H9 (cell line): Measurements from ENCODE around the gene DLG2. TPM values are rescaled to one million over a fixed set of nuclear protein-coding genes. Genes with fewer than 3 reads are reported as not detected.

Source experiments
- DNase-seq: peaks from one replicate; pipeline ENCODE4 v3.0.0-alpha.2; 2017
- H2AFZ ChIP-seq: one replicate; pipeline ENCODE4 v1.6.1; 2013; ENCODE audit warnings: mild to moderate bottlenecking, low read length, control low read depth, moderate library complexity
- H2AK5ac ChIP-seq: 2 replicates; pipeline ENCODE4 v1.6.1; 2013; ENCODE audit warnings: low read length, control low read depth, mixed read lengths; ENCODE audit not compliant: insufficient read length
- H2BK120ac ChIP-seq: one replicate; pipeline ENCODE4 v1.6.1; 2013; ENCODE audit warnings: low read depth, mild to moderate bottlenecking, low read length, control low read depth, inconsistent platforms; ENCODE audit not compliant: poor library complexity, severe bottlenecking
- H2BK12ac ChIP-seq: 2 replicates; pipeline ENCODE4 v1.6.1; 2013; ENCODE audit warnings: low read length, control low read depth, mixed read lengths, low read depth; ENCODE audit not compliant: insufficient read length
- H2BK15ac ChIP-seq: 2 replicates; pipeline ENCODE4 v1.6.1; 2013; ENCODE audit warnings: low read depth, low read length, control low read depth
- H2BK20ac ChIP-seq: one replicate; pipeline ENCODE4 v1.6.1; 2013; ENCODE audit warnings: low read depth, mild to moderate bottlenecking, low read length, control low read depth, inconsistent platforms; ENCODE audit not compliant: poor library complexity, severe bottlenecking
- H2BK5ac ChIP-seq: 2 replicates; pipeline ENCODE4 v1.6.1; 2013; ENCODE audit warnings: low read length, control low read depth, mixed read lengths; ENCODE audit not compliant: insufficient read length
- H3K14ac ChIP-seq: 2 replicates; pipeline ENCODE4 v1.6.1; 2013; ENCODE audit warnings: low read length, control low read depth; ENCODE audit not compliant: insufficient read depth
- H3K18ac ChIP-seq: 2 replicates; pipeline ENCODE4 v1.6.1; 2013; ENCODE audit warnings: low read depth, mild to moderate bottlenecking, mixed read lengths, low read length, control low read depth; ENCODE audit not compliant: insufficient read length
- H3K23ac ChIP-seq: 2 replicates; pipeline ENCODE4 v1.6.1; 2013; ENCODE audit warnings: low read length, control low read depth, mixed read lengths, low read depth; ENCODE audit not compliant: insufficient read length
- H3K23me2 ChIP-seq: 2 replicates; pipeline ENCODE4 v1.6.1; 2013; ENCODE audit warnings: low read depth, mild to moderate bottlenecking, mixed read lengths, low read length, control low read depth; ENCODE audit not compliant: insufficient read length, poor library complexity, severe bottlenecking
- H3K27ac ChIP-seq: 2 replicates; pipeline ENCODE4 v1.5.1; 2013; ENCODE audit warnings: low read length, control low read depth, mixed read lengths, low read depth; ENCODE audit not compliant: insufficient read length
- H3K27me3 ChIP-seq: 2 replicates; pipeline ENCODE4 v1.6.1; 2013; ENCODE audit warnings: low read length, control low read depth, inconsistent platforms; ENCODE audit not compliant: insufficient read depth
- H3K4ac ChIP-seq: 2 replicates; pipeline ENCODE4 v1.6.1; 2013; ENCODE audit warnings: low read depth, mild to moderate bottlenecking, control low read depth, inconsistent platforms, low read length, moderate library complexity
- H3K4me1 ChIP-seq: 2 replicates; pipeline ENCODE4 v1.6.1; 2013; ENCODE audit warnings: low read length, control low read depth, inconsistent platforms; ENCODE audit not compliant: insufficient read depth
- H3K4me2 ChIP-seq: 2 replicates; pipeline ENCODE4 v1.6.1; 2013; ENCODE audit warnings: low read length, control low read depth, mixed read lengths; ENCODE audit not compliant: insufficient read length, insufficient read depth
- H3K56ac ChIP-seq: 2 replicates; pipeline ENCODE4 v1.6.1; 2013; ENCODE audit warnings: low read depth, mild to moderate bottlenecking, mixed read lengths, low read length, control low read depth; ENCODE audit not compliant: insufficient read length
- H3K79me1 ChIP-seq: 2 replicates; pipeline ENCODE4 v1.6.1; 2013; ENCODE audit warnings: low read depth, mild to moderate bottlenecking, moderate library complexity, low read length, control low read depth, inconsistent platforms; ENCODE audit not compliant: insufficient read depth, poor library complexity, severe bottlenecking
- H3K79me2 ChIP-seq: 2 replicates; pipeline ENCODE4 v1.6.1; 2013; ENCODE audit warnings: low read length, control low read depth, inconsistent platforms; ENCODE audit not compliant: insufficient read depth
- H3K9ac ChIP-seq: 2 replicates; pipeline ENCODE4 v1.6.1; 2013; ENCODE audit warnings: low read length, control low read depth, mixed read lengths; ENCODE audit not compliant: insufficient read length; ENCODE audit errors: extremely low read depth
- H3K9me3 ChIP-seq: one replicate; pipeline ENCODE4 v1.6.1; 2013; ENCODE audit warnings: low read depth, low read length, inconsistent platforms; ENCODE audit not compliant: control insufficient read depth
- H3T11ph ChIP-seq: one replicate; pipeline ENCODE4 v1.6.1; 2013; ENCODE audit warnings: mild to moderate bottlenecking, low read length, control low read depth, inconsistent platforms
- H4K20me1 ChIP-seq: one replicate; pipeline ENCODE4 v1.6.1; 2013; ENCODE audit not compliant: control insufficient read depth, insufficient read length, insufficient read depth
- H4K5ac ChIP-seq: 2 replicates; pipeline ENCODE4 v1.6.1; 2013; ENCODE audit warnings: low read depth, mild to moderate bottlenecking, mixed read lengths, low read length, control low read depth; ENCODE audit not compliant: insufficient read length
- H4K8ac ChIP-seq: replicated peaks from 2 replicates; pipeline ENCODE4 v1.6.1; 2013; ENCODE audit warnings: low read length, control low read depth, mixed read lengths, low read depth; ENCODE audit not compliant: insufficient read length
- H4K91ac ChIP-seq: 2 replicates; pipeline ENCODE4 v1.6.1; 2013; ENCODE audit warnings: low read depth, mild to moderate bottlenecking, moderate library complexity, mixed read lengths, low read length, control low read depth; ENCODE audit not compliant: insufficient read length
- H3K27ac Mint-ChIP-seq, 3 experiments: 2 replicates in 2 of 3; 3 replicates in 1 of 3; pipeline ENCODE4 v1.8.0; 2020 to 2021; ENCODE audit warnings: mixed read lengths in 3 of 3, mild to moderate bottlenecking in 1 of 3, moderate library complexity in 1 of 3
- H3K27me3 Mint-ChIP-seq: 2 replicates; pipeline ENCODE4 v1.8.0; 2021; ENCODE audit warnings: low read depth, mild to moderate bottlenecking, moderate library complexity, mixed read lengths
- H3K36me3 Mint-ChIP-seq, 3 experiments: 2 replicates in 2 of 3; 3 replicates in 1 of 3; pipeline ENCODE4 v1.8.0; 2020 to 2021; ENCODE audit warnings: low read depth in 3 of 3, mixed read lengths in 3 of 3; ENCODE audit not compliant: insufficient read depth in 1 of 3
- H3K4me1 Mint-ChIP-seq, 2 experiments: 2 replicates each; pipeline ENCODE4 v1.8.0; 2020; ENCODE audit warnings: mixed read lengths in 2 of 2
- H3K4me3 Mint-ChIP-seq, 2 experiments: 2 replicates in 1 of 2; 3 replicates in 1 of 2; pipeline ENCODE4 v1.8.0; 2020 to 2021; ENCODE audit warnings: mild to moderate bottlenecking in 2 of 2, mixed read lengths in 2 of 2, moderate library complexity in 1 of 2
- H3K9me3 Mint-ChIP-seq, 2 experiments: 2 replicates in 1 of 2; 3 replicates in 1 of 2; pipeline ENCODE4 v1.8.0; 2020; ENCODE audit warnings: mild to moderate bottlenecking in 2 of 2, mixed read lengths in 2 of 2, moderate library complexity in 1 of 2
- WGBS: extraction: QIAGEN DNeasy Blood & Tissue Kit; methylation state at CpG from one replicate; pipeline ENCODE4 v1.1.7; 2013; ENCODE audit warnings: missing lambda C conversion rate, low lambda C conversion rate, mixed read lengths; ENCODE audit not compliant: insufficient read length; ENCODE audit errors: extremely low coverage; 5-methylcytosine and 5-hydroxymethylcytosine counted together
- total RNA-seq: library from RNA; stranded (reverse); gene quantifications from 2 replicates; pipeline ENCODE4 v1.2.1, GENCODE V29; 2021
- TF ChIP-seq, protein P1 (sequence below): fragments of 200-600 bp; sonication (generic); conservative IDR thresholded peaks from 3 replicates; pipeline ENCODE4 v1.8.0; 2021; ENCODE audit warnings: antibody characterized with exemption, mild to moderate bottlenecking

Gene DLG2
- total RNA-seq, 1 experiment from 2014 or later, result 8.0 TPM

GRCh38 chr11:83855237-83855636, 1771.9 kb downstream of the DLG2 start:
- Mint-ChIP-seq H3K4me1 (peaks cover 6 to 8% of the 10 kb centered on the region in 2 experiments), H3K27ac (no peak overlapping the region), H3K4me3 (no peak overlapping the region), H3K36me3 (peaks cover 5 to 8% (median 5%) of the 10 kb centered on the region in 3 experiments; a peak in 3 of 7 replicates), H3K9me3 (peaks cover 14 to 17% of the 10 kb centered on the region in 2 experiments; a peak in 4 of 5 replicates), H3K27me3 (no peaks in the 10 kb centered on the region)
- H2BK12ac ChIP-seq, result no peak overlapping the region
- no peaks in the 10 kb centered on the region for H3K79me2 ChIP-seq
- no peak overlapping the region for H4K8ac ChIP-seq
- no peak overlapping the region for H2AK5ac ChIP-seq
- no peaks in the 10 kb centered on the region for H4K20me1 ChIP-seq
- H3K23me2 ChIP-seq, result no peaks in the 10 kb centered on the region
- H3K9ac ChIP-seq, result no peak overlapping the region
- no peak overlapping the region for H3T11ph ChIP-seq
- H2BK120ac ChIP-seq, result no peak overlapping the region
- H2BK20ac ChIP-seq, result no peak overlapping the region
- H3K18ac ChIP-seq, result no peak overlapping the region
- no CpG with 5 or more reads among the region's 1 CpG for WGBS
- no peak for DNase-seq
- H2BK5ac ChIP-seq, result no peak overlapping the region
- H3K14ac ChIP-seq, result no peak overlapping the region
- no peak overlapping the region for H2BK15ac ChIP-seq
- TF ChIP-seq, protein P1, sequence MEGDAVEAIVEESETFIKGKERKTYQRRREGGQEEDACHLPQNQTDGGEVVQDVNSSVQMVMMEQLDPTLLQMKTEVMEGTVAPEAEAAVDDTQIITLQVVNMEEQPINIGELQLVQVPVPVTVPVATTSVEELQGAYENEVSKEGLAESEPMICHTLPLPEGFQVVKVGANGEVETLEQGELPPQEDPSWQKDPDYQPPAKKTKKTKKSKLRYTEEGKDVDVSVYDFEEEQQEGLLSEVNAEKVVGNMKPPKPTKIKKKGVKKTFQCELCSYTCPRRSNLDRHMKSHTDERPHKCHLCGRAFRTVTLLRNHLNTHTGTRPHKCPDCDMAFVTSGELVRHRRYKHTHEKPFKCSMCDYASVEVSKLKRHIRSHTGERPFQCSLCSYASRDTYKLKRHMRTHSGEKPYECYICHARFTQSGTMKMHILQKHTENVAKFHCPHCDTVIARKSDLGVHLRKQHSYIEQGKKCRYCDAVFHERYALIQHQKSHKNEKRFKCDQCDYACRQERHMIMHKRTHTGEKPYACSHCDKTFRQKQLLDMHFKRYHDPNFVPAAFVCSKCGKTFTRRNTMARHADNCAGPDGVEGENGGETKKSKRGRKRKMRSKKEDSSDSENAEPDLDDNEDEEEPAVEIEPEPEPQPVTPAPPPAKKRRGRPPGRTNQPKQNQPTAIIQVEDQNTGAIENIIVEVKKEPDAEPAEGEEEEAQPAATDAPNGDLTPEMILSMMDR, result no peak
- H4K91ac ChIP-seq, result no peak overlapping the region
- no peaks in the 10 kb centered on the region for H3K27me3 ChIP-seq
- no peak overlapping the region for H3K27ac ChIP-seq
- H3K4ac ChIP-seq, result no peak overlapping the region
- no peak overlapping the region for H4K5ac ChIP-seq
- H3K9me3 ChIP-seq, result no peaks in the 10 kb centered on the region
- no peak overlapping the region for H2AFZ ChIP-seq
- H3K4me2 ChIP-seq, result no peak overlapping the region
- no peaks in the 10 kb centered on the region for H3K79me1 ChIP-seq
- H3K56ac ChIP-seq, result no peak overlapping the region
- H3K23ac ChIP-seq, result no peak overlapping the region
- no peaks in the 10 kb centered on the region for H3K4me1 ChIP-seq
